ENCODE results near the gene CIRBP. TPM values are rescaled to one million over a fixed set of nuclear protein-coding genes. Genes with fewer than 3 reads are reported as not detected.

The CIRBP gene
- total and polyA plus RNA-seq, 2 of the 13 experiments (the other 11 are each of a cell fraction or from before 2014, with no cell fraction given), result 133 to 140 TPM

- TF ChIP-seq SMYD3 (CRISPR knock-in tag; IDR thresholded peaks at IDR 0.05) (no peak), ZNF33B (CRISPR knock-in tag; IDR thresholded peaks at IDR 0.05) (0 out of 2 replicates have a peak, but pooled peaks have one; percentile 43), SRY (CRISPR knock-in tag; IDR thresholded peaks at IDR 0.05) (no peak; the same call in 1 of the 2 replicates), MAF1 (CRISPR knock-in tag; IDR thresholded peaks at IDR 0.05; ENCODE audit: borderline replicate concordance) (no peak), HNRNPLL (IDR thresholded peaks at IDR 0.05; ENCODE audit: low read depth, low read length, poor library complexity, severe bottlenecking) (peak; percentile 62), BHLHE40 (IDR thresholded peaks at IDR 0.05; ENCODE audit: low read length) (peak; percentile 33; the same call in 1 of the 2 replicates), FOXJ3 (CRISPR knock-in tag; IDR thresholded peaks at IDR 0.05; ENCODE audit: borderline replicate concordance) (no peak), HNF4G (IDR thresholded peaks at IDR 0.05; ENCODE audit: borderline replicate concordance, low read depth, low read length) (no peak), HNF4G (CRISPR knock-in tag; IDR thresholded peaks at IDR 0.05; ENCODE audit: borderline replicate concordance, low read depth) (peak; percentile 15; the same call in 1 of the 2 replicates), HOXA9 (CRISPR knock-in tag; IDR thresholded peaks at IDR 0.05; ENCODE audit: borderline replicate concordance) (no peak), GATAD2A (CRISPR knock-in tag; IDR thresholded peaks at IDR 0.05) (no peak), MYC (CRISPR knock-in tag; IDR thresholded peaks at IDR 0.05; ENCODE audit: borderline replicate concordance) (peak; percentile 32; the same call in 1 of the 2 replicates), HDAC1 (CRISPR knock-in tag; IDR thresholded peaks at IDR 0.05) (0 out of 2 replicates have a peak, but pooled peaks have one; percentile 14), BORCS8-MEF2B (CRISPR knock-in tag; IDR thresholded peaks at IDR 0.05) (no peak), ZBTB39 (CRISPR knock-in tag; IDR thresholded peaks at IDR 0.05) (no peak), SP2 (CRISPR knock-in tag; IDR thresholded peaks at IDR 0.05) (no peak), ZBTB34 (CRISPR knock-in tag; IDR thresholded peaks at IDR 0.05) (no peak), IRX3 (CRISPR knock-in tag; IDR thresholded peaks at IDR 0.05; ENCODE audit: borderline replicate concordance, low read depth) (no peak), ZNF382 (CRISPR knock-in tag; IDR thresholded peaks at IDR 0.05; ENCODE audit: borderline replicate concordance) (no peak)
These were observed 30.5 kb upstream of the CIRBP start (continued) for GRCh38 chr19:1238369-1239303.

Measured in HepG2 (cell line).